Measurements from ENCODE around the gene PIANP. TPM values are rescaled to one million over a fixed set of nuclear protein-coding genes. Genes with fewer than 3 reads are reported as not detected.
"Not testable (repeated sequence)": the region's sequence is repeated elsewhere in the genome, so short reads cannot be mapped to it uniquely, and the experiment has no call there.

PIANP gene
- total and polyA plus RNA-seq, 2 donors (not counting 1 experiment from before 2014, with no cell fraction given) = 0.24 to 0.54 TPM

DNA sequence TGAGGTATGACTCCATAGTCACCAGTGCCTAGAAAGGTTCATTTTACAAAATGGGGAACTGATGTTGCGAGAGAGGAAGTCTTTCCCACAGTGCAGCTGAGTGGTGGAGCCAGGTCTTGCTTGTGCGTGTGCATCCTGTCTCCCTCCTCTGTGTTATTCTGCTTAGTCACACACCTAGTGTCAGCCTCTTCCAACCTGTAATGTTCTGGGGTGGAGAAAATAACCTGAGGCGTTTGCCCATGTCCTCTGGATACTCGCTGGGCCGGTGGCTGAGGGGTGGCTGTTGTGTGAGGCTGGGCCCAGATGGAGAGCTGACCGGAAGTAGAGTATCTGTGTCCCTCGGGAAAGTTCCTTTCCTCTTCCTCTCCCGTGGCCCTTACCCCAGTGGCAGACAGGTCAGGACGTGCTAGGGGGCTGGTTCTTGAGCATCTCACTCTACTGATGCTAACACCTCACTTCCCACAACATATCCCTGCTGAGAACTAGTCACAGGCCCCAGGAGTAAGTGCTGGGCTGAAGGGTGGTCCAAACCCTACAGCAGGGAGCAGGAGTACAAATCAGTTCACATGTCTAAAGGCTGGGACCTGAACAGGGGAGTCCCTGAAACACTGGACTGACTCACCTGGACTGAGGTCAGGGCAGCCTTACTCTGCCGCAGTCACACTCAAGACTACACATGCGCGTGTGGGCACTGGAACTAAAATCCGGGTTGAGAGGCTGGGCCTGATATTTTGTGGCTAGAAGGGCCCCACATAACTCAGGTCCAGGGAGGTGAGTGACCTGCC lies 45.3 kb upstream of the PIANP start:
- DNase-seq = peak; percentile 81
- peak overlapping the region; percentile 61 for H3K4me2 ChIP-seq (replicated peaks; ENCODE audit: low read depth, low read length, poor library complexity, severe bottlenecking)
- H3K27me3 ChIP-seq (replicated peaks in 1 of 4; ENCODE audit: control extremely low read depth in 1 of 4, control insufficient read depth in 3 of 4, insufficient read depth in 4 of 4, low read length in 3 of 4) = no peaks in the 10 kb centered on the region
- TF ChIP-seq EZH2 (IDR thresholded peaks at IDR 0.05; ENCODE audit: borderline replicate concordance, insufficient read depth, low read depth, low read length, poor library complexity, severe bottlenecking) = no peak
- TF ChIP-seq, protein P1, sequence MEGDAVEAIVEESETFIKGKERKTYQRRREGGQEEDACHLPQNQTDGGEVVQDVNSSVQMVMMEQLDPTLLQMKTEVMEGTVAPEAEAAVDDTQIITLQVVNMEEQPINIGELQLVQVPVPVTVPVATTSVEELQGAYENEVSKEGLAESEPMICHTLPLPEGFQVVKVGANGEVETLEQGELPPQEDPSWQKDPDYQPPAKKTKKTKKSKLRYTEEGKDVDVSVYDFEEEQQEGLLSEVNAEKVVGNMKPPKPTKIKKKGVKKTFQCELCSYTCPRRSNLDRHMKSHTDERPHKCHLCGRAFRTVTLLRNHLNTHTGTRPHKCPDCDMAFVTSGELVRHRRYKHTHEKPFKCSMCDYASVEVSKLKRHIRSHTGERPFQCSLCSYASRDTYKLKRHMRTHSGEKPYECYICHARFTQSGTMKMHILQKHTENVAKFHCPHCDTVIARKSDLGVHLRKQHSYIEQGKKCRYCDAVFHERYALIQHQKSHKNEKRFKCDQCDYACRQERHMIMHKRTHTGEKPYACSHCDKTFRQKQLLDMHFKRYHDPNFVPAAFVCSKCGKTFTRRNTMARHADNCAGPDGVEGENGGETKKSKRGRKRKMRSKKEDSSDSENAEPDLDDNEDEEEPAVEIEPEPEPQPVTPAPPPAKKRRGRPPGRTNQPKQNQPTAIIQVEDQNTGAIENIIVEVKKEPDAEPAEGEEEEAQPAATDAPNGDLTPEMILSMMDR (IDR thresholded peaks at IDR 0.05) = no peak
- Mint-ChIP-seq H3K9me3 (ENCODE audit: insufficient read depth) (peaks cover 3% of the 10 kb centered on the region), H3K4me3 (peak overlapping the region; percentile 52), H3K27me3 (no peaks in the 10 kb centered on the region), H3K4me1 (peaks cover 22% of the 10 kb centered on the region), H3K27ac (peak overlapping the region; percentile 92)
- peaks cover 15 to 18% of the 10 kb centered on the region in 2 donors for H3K4me1 ChIP-seq (ENCODE audit: control insufficient read depth in 2 of 2, insufficient read depth in 2 of 2, low read length in 2 of 2)
- peak; percentile 96 for ATAC-seq (ENCODE audit: low read depth)
- H4K20me1 ChIP-seq (ENCODE audit: control insufficient read depth, insufficient read depth, low read length, poor library complexity, severe bottlenecking) = no peaks in the 10 kb centered on the region
- peaks cover 0 to 5% (median 4%) of the 10 kb centered on the region in 3 donors for H3K9me3 ChIP-seq (ENCODE audit: control extremely low read depth in 1 of 3, control insufficient read depth in 2 of 3, insufficient read depth in 1 of 3, low read length in 2 of 3)
- H2AFZ ChIP-seq (ENCODE audit: insufficient read depth, low read depth, low read length, poor library complexity, severe bottlenecking) = peak overlapping the region; percentile 16
- H3K27ac ChIP-seq (ENCODE audit: low read length in 2 of 2) = peak overlapping the region; percentile 61 to 63
- no peaks in the 10 kb centered on the region for H3K79me2 ChIP-seq (ENCODE audit: control insufficient read depth, insufficient read depth, low read length)
- peak overlapping the region; percentile 6 for H3K9ac ChIP-seq (ENCODE audit: low read length)
- intact Hi-C loops (cut with micrococcal nuclease) = no loop called here
- 17% methylated on average over 8 of the region's 13 CpGs for WGBS (ENCODE audit: insufficient coverage)
- ChIA-PET POLR2A (interaction anchor here (0.5 to 1.5 kb wide), 2 partner anchors 11 to 22 kb away, joined by 4 to 6 read pairs; partner anchors contain the start of gene COPS7A), CTCF (interaction anchor here (1.2 to 1.5 kb wide), 5 partner anchors 8 to 223 kb away, joined by 3 to 5 read pairs (median 3); partner anchors contain the start of gene PTMS)
- H3K36me3 ChIP-seq (replicated peaks in 1 of 2; ENCODE audit: control extremely low read depth in 1 of 2, control insufficient read depth in 1 of 2, extremely low read depth in 1 of 2, insufficient read depth in 2 of 2, low read length in 1 of 2) = peaks cover 1 to 42% of the 10 kb centered on the region in 2 experiments
- H3K4me3 ChIP-seq (ENCODE audit: control extremely low read depth in 1 of 5, extremely low read depth in 1 of 5, insufficient read depth in 1 of 5, low read depth in 2 of 5, low read length in 4 of 5) = no peak overlapping the region

DNA sequence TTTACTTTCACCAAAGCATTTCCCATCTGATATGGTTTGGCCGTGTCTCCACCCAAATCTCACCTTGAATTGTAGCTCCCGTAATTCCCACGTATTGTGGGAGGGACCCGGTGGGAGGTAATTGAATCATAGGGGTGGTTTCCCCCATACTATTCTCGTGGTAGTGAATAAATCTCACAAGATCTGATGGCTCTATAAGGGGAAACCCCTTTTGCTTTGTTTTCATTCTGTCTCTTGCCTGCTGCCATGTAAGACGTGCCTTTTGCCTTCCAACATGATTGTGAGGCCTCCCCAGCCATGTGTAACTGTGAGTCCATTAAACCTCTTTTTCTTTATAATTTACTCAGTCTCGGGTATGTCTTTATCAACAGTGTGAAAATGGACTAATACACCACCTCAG lies 42.7 kb upstream of the PIANP start:
- H3K27me3 Mint-ChIP-seq; H3K27ac Mint-ChIP-seq; H3K4me3 Mint-ChIP-seq; intact Hi-C loops (cut with micrococcal nuclease); H3K4me3 ChIP-seq (ENCODE audit: control extremely low read depth in 1 of 5, extremely low read depth in 1 of 5, insufficient read depth in 1 of 5, low read depth in 2 of 5, low read length in 4 of 5); H3K79me2 ChIP-seq (ENCODE audit: control insufficient read depth, insufficient read depth, low read length); H3K27me3 ChIP-seq (replicated peaks in 1 of 4; ENCODE audit: control extremely low read depth in 1 of 4, control insufficient read depth in 3 of 4, insufficient read depth in 4 of 4, low read length in 3 of 4); DNase-seq; H2AFZ ChIP-seq (ENCODE audit: insufficient read depth, low read depth, low read length, poor library complexity, severe bottlenecking); H4K20me1 ChIP-seq (ENCODE audit: control insufficient read depth, insufficient read depth, low read length, poor library complexity, severe bottlenecking); H3K27ac ChIP-seq (ENCODE audit: low read length in 2 of 2); H3K4me2 ChIP-seq (replicated peaks; ENCODE audit: low read depth, low read length, poor library complexity, severe bottlenecking); POLR2A ChIA-PET; H3K9ac ChIP-seq (ENCODE audit: low read length); ATAC-seq (ENCODE audit: low read depth); H3K9me3 ChIP-seq (ENCODE audit: control extremely low read depth in 1 of 3, control insufficient read depth in 2 of 3, insufficient read depth in 1 of 3, low read length in 2 of 3); H3K9me3 Mint-ChIP-seq (ENCODE audit: insufficient read depth): not testable (repeated sequence)
- 75% methylated on average over 2 of the region's 7 CpGs for WGBS (ENCODE audit: insufficient coverage)
- Histone ChIP-seq H3K4me1 (ENCODE audit: control insufficient read depth in 2 of 2, insufficient read depth in 2 of 2, low read length in 2 of 2) (peaks cover 15 to 18% of the 10 kb centered on the region in 2 donors), H3K36me3 (replicated peaks in 1 of 2; ENCODE audit: control extremely low read depth in 1 of 2, control insufficient read depth in 1 of 2, extremely low read depth in 1 of 2, insufficient read depth in 2 of 2, low read length in 1 of 2) (peaks cover 0 to 16% of the 10 kb centered on the region in 2 experiments)
- H3K4me1 Mint-ChIP-seq = peaks cover 22% of the 10 kb centered on the region
- CTCF ChIA-PET = interaction anchor here (0.6 to 1.9 kb wide), 2 partner anchors 9 to 23 kb away, joined by 3 to 6 read pairs; partner anchors contain the start of genes MLF2 and PTMS

All from B cell (primary cell).